Measurements from ENCODE around the gene FGF5.
"Not testable (repeated sequence)": the region's sequence is repeated elsewhere in the genome, so short reads cannot be mapped to it uniquely, and the experiment has no call there.

Gene FGF5

GRCh38 chr4:80294206-80294605 is 27.7 kb downstream of the FGF5 start:
- in situ Hi-C loops (cut with MboI; ENCODE audit: low sequenced_read_pairs) = no loop called here

- in situ Hi-C loops (cut with MboI; ENCODE audit: low sequenced_read_pairs) = no loop called here
Measured at GRCh38 chr4:80295336-80295735, 28.9 kb downstream of the FGF5 start.

GRCh38 chr4:80295826-80296225 is 29.4 kb downstream of the FGF5 start:
- in situ Hi-C loops (cut with MboI; ENCODE audit: low sequenced_read_pairs) = no loop called here

- in situ Hi-C loops (cut with MboI; ENCODE audit: low sequenced_read_pairs) = no loop called here
Measured at GRCh38 chr4:80301884-80302283, 35.4 kb downstream of the FGF5 start.

- in situ Hi-C loops (cut with MboI; ENCODE audit: low sequenced_read_pairs) = no loop called here
Measured at GRCh38 chr4:80302616-80303223, 36.3 kb downstream of the FGF5 start.

GRCh38 chr4:80305466-80305865 is 39.0 kb downstream of the FGF5 start:
- in situ Hi-C loops (cut with MboI; ENCODE audit: low sequenced_read_pairs) = no loop called here

- in situ Hi-C loops (cut with MboI; ENCODE audit: low sequenced_read_pairs) = no loop called here
Measured at GRCh38 chr4:80306260-80306659, 39.8 kb downstream of the FGF5 start.

- in situ Hi-C loops (cut with MboI; ENCODE audit: low sequenced_read_pairs) = no loop called here
Measured at GRCh38 chr4:80307183-80307735, 40.8 kb downstream of the FGF5 start.

- in situ Hi-C loops (cut with MboI; ENCODE audit: low sequenced_read_pairs) = no loop called here
Measured at GRCh38 chr4:80307774-80308465, 41.5 kb downstream of the FGF5 start.

GRCh38 chr4:80308466-80308822 is 42.0 kb downstream of the FGF5 start:
- in situ Hi-C loops (cut with MboI; ENCODE audit: low sequenced_read_pairs) = no loop called here

GRCh38 chr4:80309294-80310004 is 43.0 kb downstream of the FGF5 start:
- in situ Hi-C loops (cut with MboI; ENCODE audit: low sequenced_read_pairs) = no loop called here

- in situ Hi-C loops (cut with MboI; ENCODE audit: low sequenced_read_pairs) = no loop called here
Measured at GRCh38 chr4:80311130-80311529, 44.7 kb downstream of the FGF5 start.

- in situ Hi-C loops (cut with MboI; ENCODE audit: low sequenced_read_pairs) = no loop called here
Measured at GRCh38 chr4:80312124-80312523, 45.7 kb downstream of the FGF5 start.

GRCh38 chr4:80313627-80314026 is 47.2 kb downstream of the FGF5 start:
- in situ Hi-C loops (cut with MboI; ENCODE audit: low sequenced_read_pairs) = no loop called here

GRCh38 chr4:80315848-80316247 is 49.4 kb downstream of the FGF5 start:
- in situ Hi-C loops (cut with MboI; ENCODE audit: low sequenced_read_pairs) = not testable (repeated sequence)

GRCh38 chr4:80321341-80321740 is 54.9 kb downstream of the FGF5 start:
- in situ Hi-C loops (cut with MboI; ENCODE audit: low sequenced_read_pairs) = no loop called here

GRCh38 chr4:80321776-80322175 is 55.3 kb downstream of the FGF5 start:
- in situ Hi-C loops (cut with MboI; ENCODE audit: low sequenced_read_pairs) = no loop called here

- in situ Hi-C loops (cut with MboI; ENCODE audit: low sequenced_read_pairs) = no loop called here
Measured at GRCh38 chr4:80322716-80323115, 56.3 kb downstream of the FGF5 start.

- in situ Hi-C loops (cut with MboI; ENCODE audit: low sequenced_read_pairs) = no loop called here
Measured at GRCh38 chr4:80324171-80324570, 57.7 kb downstream of the FGF5 start.

- in situ Hi-C loops (cut with MboI; ENCODE audit: low sequenced_read_pairs) = no loop called here
Measured at GRCh38 chr4:80331693-80332092, 65.2 kb downstream of the FGF5 start.

GRCh38 chr4:80333121-80333520 is 66.7 kb downstream of the FGF5 start:
- in situ Hi-C loops (cut with MboI; ENCODE audit: low sequenced_read_pairs) = no loop called here

- in situ Hi-C loops (cut with MboI; ENCODE audit: low sequenced_read_pairs) = no loop called here
Measured at GRCh38 chr4:80334568-80334967, 68.1 kb downstream of the FGF5 start.

Data from hTERT RPE-1 (cell line).